Measurements from ENCODE around the gene MEIOSIN. TPM values are rescaled to one million over a fixed set of nuclear protein-coding genes. Genes with fewer than 3 reads are reported as not detected.

Gene MEIOSIN
- total and polyA plus RNA-seq, 2 donors (not counting 1 experiment from before 2014, with no cell fraction given) = not detected

- POLR2A ChIA-PET = interaction anchor here (0.5 to 1.2 kb wide), 3 partner anchors 11 to 26 kb away, joined by 3 to 4 read pairs (median 4); no protein-coding TSS in a partner anchor
- intact Hi-C loops (cut with micrococcal nuclease) = no loop called here
- H3K27ac Mint-ChIP-seq = no peak within 1 kb of the TSS
- Histone ChIP-seq H3K4me3 (ENCODE audit: control extremely low read depth in 1 of 5, extremely low read depth in 1 of 5, insufficient read depth in 1 of 5, low read depth in 2 of 5, low read length in 4 of 5) (no peak within 1 kb of the TSS), H3K9ac (ENCODE audit: low read length) (no peak within 1 kb of the TSS), H3K9me3 (ENCODE audit: control extremely low read depth in 1 of 3, control insufficient read depth in 2 of 3, insufficient read depth in 1 of 3, low read length in 2 of 3) (peaks cover 0 to 4% (median 0%) of the 10 kb centered on the region in 3 donors), H3K36me3 (replicated peaks in 1 of 2; ENCODE audit: control extremely low read depth in 1 of 2, control insufficient read depth in 1 of 2, extremely low read depth in 1 of 2, insufficient read depth in 2 of 2, low read length in 1 of 2) (peaks cover 0 to 20% of the 10 kb centered on the region in 2 experiments), H3K27ac (ENCODE audit: low read length in 2 of 2) (no peak within 1 kb of the TSS), H3K79me2 (ENCODE audit: control insufficient read depth, insufficient read depth, low read length) (peaks cover 2% of the 10 kb centered on the region), H3K4me2 (replicated peaks; ENCODE audit: low read depth, low read length, poor library complexity, severe bottlenecking) (no peak within 1 kb of the TSS), H4K20me1 (ENCODE audit: control insufficient read depth, insufficient read depth, low read length, poor library complexity, severe bottlenecking) (peaks cover 90% of the 10 kb centered on the region), H2AFZ (ENCODE audit: insufficient read depth, low read depth, low read length, poor library complexity, severe bottlenecking) (no peak within 1 kb of the TSS), H3K4me1 (ENCODE audit: control insufficient read depth in 2 of 2, insufficient read depth in 2 of 2, low read length in 2 of 2) (peaks cover 17 to 22% of the 10 kb centered on the region in 2 donors), H3K27me3 (replicated peaks in 1 of 4; ENCODE audit: control extremely low read depth in 1 of 4, control insufficient read depth in 3 of 4, insufficient read depth in 4 of 4, low read length in 3 of 4) (peaks cover 0 to 23% (median 2%) of the 10 kb centered on the region in 4 experiments)
- no peak for DNase-seq
- no peak for ATAC-seq (ENCODE audit: low read depth)
- TF ChIP-seq CTCF (IDR thresholded peaks at IDR 0.05) (no peak), EZH2 (IDR thresholded peaks at IDR 0.05; ENCODE audit: borderline replicate concordance, insufficient read depth, low read depth, low read length, poor library complexity, severe bottlenecking) (no peak)
- H3K9me3 Mint-ChIP-seq (ENCODE audit: insufficient read depth) = no peaks in the 10 kb centered on the region
- H3K4me3 Mint-ChIP-seq = no peak within 1 kb of the TSS
- WGBS (ENCODE audit: insufficient coverage) = 64% methylated on average over 17 of the region's 18 CpGs
- H3K27me3 Mint-ChIP-seq = peaks cover 10% of the 10 kb centered on the region
- peaks cover 19% of the 10 kb centered on the region for H3K4me1 Mint-ChIP-seq
- CTCF ChIA-PET = interaction anchor here (2.2 kb wide), 1 partner anchor 17 kb away, joined by 10 read pairs; no protein-coding TSS in a partner anchor
These were observed 49.0 kb downstream of the MEIOSIN start, which contains the start of gene DMPK for GRCh38 chr19:45782162-45782691. DMPK (minus strand) TSS chr19:45782490; CDS start chr19:45782352, 138 bp downstream.

Measured in B cell (primary cell).